Measurements from ENCODE around the gene RTL1.

RTL1 gene

GRCh38 chr14:100882026-100882967 is 21.2 kb downstream of the RTL1 start:
- DNase-seq (ENCODE audit: low read depth in 3 of 3), result no peak

- no peak for DNase-seq (ENCODE audit: low read depth in 3 of 3)
Measured at GRCh38 chr14:100881211-100882025, 22.1 kb downstream of the RTL1 start.

- no peak for DNase-seq (ENCODE audit: low read depth in 3 of 3)
Measured at GRCh38 chr14:100880271-100881101, 23.0 kb downstream of the RTL1 start.

- DNase-seq (ENCODE audit: low read depth in 3 of 3), result no peak
Measured at GRCh38 chr14:100879782-100880181, 23.7 kb downstream of the RTL1 start.

GRCh38 chr14:100879194-100879593 is 24.3 kb downstream of the RTL1 start:
- no peak for DNase-seq (ENCODE audit: low read depth in 3 of 3)

GRCh38 chr14:100878271-100879146 is 25.0 kb downstream of the RTL1 start:
- no peak for DNase-seq (ENCODE audit: low read depth in 3 of 3)

- DNase-seq (ENCODE audit: low read depth in 3 of 3), result no peak
Measured at GRCh38 chr14:100875861-100876590, 27.5 kb downstream of the RTL1 start.

- no peak for DNase-seq (ENCODE audit: low read depth in 3 of 3)
Measured at GRCh38 chr14:100875126-100875525, 28.4 kb downstream of the RTL1 start.

- DNase-seq (ENCODE audit: low read depth in 3 of 3), result no peak
Measured at GRCh38 chr14:100874411-100875091, 29.0 kb downstream of the RTL1 start.

GRCh38 chr14:100874051-100874410 is 29.5 kb downstream of the RTL1 start:
- DNase-seq (ENCODE audit: low read depth in 3 of 3), result no peak

GRCh38 chr14:100873096-100873482 is 30.4 kb downstream of the RTL1 start:
- no peak for DNase-seq (ENCODE audit: low read depth in 3 of 3)

- DNase-seq (ENCODE audit: low read depth in 3 of 3), result no peak
Measured at GRCh38 chr14:100872259-100873095, 31.0 kb downstream of the RTL1 start.

- DNase-seq (ENCODE audit: low read depth in 3 of 3), result no peak
Measured at GRCh38 chr14:100871234-100872186, 32.0 kb downstream of the RTL1 start.

GRCh38 chr14:100868621-100869370 is 34.7 kb downstream of the RTL1 start:
- no peak for DNase-seq (ENCODE audit: low read depth in 3 of 3)

- no peak for DNase-seq (ENCODE audit: low read depth in 3 of 3)
Measured at GRCh38 chr14:100867631-100868315, 35.7 kb downstream of the RTL1 start.

Measured in stimulated activated CD4-positive, alpha-beta T cell treated with anti-CD3 and anti-CD28 coated beads, TNF-alpha, amount 100 ng/mL, for 48 hours (primary cell).